Renal cortex interstitium (tissue), 11 donors: ENCODE data around the gene USP10. TPM values are rescaled to one million over a fixed set of nuclear protein-coding genes. Genes with fewer than 3 reads are reported as not detected.

Experiments used
- DNase-seq, 11 donors: peaks; one replicate each; pipeline ENCODE4 v3.0.0-alpha.2; 2013; ENCODE audit warnings: low read depth in 9 of 11, low spot score in 4 of 11; ENCODE audit errors: extremely low read depth in 1 of 11
- polyA plus RNA-seq, 3 donors: library from polyadenylated mRNA; unstranded; fragments of 120-200 nt; gene quantifications; one replicate each; pipeline ENCODE4 v1.2.1, GENCODE V29; 2013; ENCODE audit not compliant: insufficient read length in 3 of 3

Gene USP10
- polyA plus RNA-seq, 3 donors, result 112 to 134 (median 113) TPM

DNA sequence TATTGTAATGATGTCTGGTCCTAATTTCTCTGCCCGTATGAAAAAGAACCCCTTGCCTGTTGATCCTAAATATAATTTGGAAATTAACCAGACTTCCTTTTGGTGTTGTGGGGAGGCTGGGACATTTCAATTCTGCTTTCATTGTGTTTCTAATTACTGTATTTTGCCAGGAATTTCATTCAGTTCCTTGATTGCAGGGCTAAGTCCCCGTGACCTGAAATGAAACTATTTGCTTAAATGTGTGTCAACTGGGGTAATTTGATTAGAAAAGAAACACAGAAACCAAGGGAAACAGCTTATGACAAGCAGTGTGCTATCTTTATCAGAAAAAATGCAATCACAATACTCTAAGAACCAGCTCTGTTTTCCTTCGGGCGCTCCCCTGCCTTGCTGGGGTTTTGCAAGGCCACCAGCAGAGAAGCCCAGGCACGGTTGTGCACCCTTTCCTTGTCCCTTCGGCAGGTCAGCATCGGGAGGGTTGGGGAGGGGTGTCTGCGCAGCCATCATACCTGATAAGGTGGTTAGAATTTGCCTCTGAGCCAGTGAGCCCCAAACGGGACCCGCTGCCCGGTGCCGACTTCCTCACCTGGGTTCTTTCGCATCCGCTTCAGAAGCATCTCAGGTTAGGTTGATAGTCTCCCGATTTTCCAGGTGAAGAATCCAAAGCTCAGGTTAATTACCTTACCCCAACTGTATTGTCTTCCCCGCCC lies 32.0 kb upstream of the USP10 start:
- no peak for DNase-seq

DNA sequence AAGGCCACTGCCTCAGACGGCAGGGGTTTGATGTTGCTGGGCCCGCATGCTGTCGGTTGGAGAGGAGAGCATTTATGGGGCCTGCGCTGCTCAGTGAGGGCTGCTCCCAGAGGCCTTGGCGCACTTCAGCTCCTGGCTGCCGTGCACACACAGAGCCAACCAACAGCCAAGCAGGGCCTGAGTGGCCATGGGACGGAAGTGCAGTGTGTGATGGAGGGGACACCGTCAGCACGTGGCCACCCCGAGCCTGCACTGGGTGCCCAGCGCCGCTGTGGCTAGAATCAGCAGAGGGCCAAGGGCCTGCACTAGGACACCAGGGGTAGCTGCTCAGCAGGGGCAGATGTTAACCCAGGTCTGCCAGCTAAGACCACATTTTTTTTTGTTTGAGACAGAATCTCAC lies 29.7 kb upstream of the USP10 start:
- no peak for DNase-seq

DNA sequence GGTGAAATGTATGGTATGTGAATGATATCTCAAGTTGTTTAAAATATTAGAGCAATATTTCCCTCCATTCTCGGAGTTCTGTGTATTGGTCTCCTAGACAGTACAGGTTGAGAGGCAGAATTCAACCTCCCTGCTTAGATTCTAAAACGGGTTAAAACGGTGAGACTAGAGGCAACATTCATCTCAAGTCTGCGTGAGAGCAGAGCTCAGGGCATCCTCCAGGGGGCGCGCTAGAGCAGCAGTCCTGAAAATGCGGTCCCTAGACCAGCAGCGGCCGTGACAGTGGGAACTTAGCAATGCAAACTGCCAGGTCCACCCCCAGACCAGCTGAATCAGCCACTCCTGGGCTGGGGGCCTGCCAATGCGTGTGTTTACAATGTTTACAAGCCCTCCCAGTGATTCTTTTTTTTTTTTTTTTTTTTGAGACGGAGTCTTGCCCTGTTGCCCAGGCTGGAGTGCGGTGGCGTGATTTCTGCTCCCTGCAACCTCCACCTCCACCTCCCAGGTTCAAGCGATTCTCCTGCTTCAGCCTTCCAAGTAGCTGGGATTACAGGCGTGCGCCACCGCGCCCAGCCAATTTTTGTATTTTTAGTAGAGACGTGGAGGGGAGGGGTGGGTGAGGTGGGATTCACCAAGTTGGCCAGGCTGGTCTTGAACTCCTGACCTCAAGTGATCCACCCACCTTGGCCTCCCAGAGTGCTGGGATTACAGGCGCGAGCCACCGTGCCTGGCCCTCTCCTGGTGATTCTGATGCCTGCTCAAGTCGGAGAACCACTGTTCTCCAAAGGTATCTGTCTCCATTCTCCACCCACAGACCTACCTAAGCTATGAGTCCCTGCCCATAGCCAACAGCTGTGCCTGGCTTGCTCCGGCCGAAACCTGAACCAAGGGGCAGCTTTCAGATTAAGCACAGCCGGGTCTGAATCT lies 27.3 kb upstream of the USP10 start:
- DNase-seq, result no peak

DNA sequence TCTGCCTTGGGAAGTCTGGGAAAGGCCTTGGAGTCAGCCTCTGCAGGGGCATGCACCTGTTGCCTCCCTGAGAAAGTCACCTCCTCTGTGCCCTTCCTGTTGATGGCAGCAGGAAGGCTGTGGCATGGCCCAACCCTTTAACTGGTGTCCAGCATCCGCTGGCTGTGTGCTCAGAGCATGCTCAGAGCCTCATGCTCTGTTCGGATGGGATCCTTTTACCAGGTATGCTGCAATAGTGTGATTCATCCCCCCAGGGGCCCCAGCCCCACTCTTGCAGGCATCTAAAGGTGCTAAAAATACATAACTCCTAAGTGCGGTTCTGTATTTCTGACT lies 26.6 kb upstream of the USP10 start:
- no peak for DNase-seq

DNA sequence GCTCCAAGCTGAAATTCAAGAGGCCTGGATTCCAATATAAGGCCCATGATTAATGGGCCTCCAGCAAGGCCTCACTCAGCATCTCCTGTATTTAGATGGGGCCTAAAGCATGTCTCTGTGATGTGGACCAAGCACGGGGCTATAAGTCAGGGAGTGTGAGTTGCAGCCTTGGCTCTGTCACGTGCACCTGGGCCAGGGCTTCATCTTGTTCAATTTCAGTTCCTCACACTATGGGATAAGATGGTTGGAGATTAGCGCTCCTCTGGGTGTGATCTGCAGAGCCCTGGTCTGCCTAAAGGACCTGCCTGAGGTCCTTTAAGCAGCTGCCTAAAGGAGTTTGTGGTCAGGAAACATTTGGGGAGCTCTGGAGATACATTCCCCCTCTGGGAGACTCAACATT lies 26.2 kb upstream of the USP10 start:
- DNase-seq, result no peak

DNA sequence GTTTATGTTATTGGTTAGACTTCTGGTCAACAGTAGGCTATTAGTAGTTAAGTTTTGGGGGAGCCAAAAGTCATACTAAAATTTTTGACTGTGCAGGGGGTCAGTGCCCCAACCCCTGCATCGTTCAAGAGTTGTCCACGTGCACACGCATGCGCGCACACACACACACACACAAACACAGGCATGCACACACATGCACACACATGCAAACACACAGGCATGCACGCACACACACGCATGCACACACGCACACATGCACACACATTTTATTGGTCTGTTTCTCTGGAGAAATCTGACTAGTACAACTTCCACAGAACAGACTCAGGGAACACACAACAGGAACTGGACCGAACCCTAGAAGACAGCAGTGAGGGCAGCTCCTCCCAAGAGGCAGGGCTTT lies 24.4 kb upstream of the USP10 start:
- no peak for DNase-seq

DNA sequence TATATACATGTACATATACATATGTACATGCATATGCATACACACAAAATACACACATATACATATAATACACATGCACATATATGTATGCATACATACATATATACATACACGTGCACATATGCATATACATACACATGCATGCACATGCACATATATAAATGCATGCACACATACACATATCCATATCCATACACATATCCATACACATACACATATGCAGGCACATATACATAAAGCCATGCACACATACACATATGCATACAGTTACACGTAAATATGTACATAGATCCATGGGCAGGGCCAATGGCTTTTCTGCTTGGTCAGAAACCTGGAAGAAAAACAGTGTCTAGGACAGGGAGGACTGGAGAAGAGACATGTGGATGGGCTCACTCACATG lies 23.9 kb upstream of the USP10 start:
- DNase-seq, result no peak

DNA sequence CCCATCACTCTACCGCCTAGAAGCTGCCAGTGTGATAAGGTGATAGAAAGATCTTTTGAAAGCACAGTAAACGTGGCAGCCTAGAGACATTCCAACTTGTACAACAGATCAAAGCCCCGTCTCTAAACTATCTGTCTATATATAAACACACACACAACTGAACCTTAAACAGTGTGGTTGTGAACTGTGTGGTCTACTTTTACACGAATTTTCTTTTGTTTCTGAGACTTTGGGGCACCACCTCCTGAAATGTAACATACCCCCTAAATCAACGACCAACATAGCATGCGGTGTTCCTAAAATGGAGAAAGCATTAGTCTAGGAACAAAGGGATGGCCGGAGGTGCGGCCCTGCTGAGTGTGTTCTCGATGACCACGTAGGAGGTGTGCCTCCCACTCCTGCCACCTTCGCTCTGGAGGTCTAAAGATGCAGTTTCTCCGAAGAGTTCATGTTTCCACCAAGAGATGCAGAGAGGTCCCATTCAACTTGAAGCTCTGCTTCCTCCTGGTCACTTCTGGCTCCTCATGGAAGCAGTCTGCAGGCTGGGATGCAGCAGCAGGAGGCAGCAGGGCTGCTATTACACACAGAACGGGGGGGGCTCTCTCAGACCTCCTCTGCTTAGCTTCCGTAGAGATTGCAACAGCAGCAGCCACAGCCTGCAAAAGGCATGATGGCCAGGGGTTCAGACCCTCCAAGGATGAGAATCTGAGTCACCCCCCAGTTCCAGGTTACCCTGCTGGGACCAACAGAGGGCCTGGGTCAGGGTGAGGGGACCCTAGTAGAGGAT lies 22.6 kb upstream of the USP10 start:
- DNase-seq, result no peak

DNA sequence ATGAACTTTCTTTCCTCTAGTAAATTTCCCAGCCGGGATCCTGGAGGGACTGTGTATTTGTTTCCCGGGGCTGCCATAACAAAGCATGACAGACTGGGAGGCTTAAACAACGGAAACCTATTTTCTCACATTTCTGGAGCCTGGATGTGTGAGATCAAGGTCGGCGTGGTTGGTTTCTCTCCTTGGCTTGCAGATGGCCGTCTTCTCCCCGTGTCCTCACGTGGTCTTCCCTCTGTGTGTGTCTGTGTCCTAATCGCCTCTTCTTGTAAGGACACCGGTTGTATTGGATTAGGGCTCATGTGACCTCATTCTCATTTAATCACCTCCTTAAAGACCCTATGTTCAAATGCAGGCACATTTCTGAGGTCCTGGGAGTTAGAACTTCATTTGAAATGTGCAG lies 22.0 kb upstream of the USP10 start:
- no peak for DNase-seq

DNA sequence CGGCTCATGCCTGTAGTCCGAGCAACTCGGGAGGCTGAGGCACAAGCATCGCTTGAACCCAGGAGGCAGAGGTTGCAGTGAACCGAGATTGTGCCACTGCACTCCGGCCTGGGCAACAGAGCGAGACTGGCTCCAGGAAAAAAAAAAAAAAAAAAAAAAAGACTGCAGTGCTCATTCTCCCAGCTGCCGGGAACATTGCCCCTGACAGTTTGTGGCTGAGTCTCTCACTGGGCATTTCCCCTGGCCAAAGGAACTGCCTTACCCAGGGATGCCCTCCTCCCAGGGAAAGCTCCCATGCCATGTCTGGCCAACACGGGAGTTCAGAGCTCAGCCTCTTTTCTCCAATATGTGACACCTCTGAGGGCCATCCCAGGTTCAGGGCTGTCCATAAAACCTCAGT lies 21.3 kb upstream of the USP10 start:
- DNase-seq, result no peak

DNA sequence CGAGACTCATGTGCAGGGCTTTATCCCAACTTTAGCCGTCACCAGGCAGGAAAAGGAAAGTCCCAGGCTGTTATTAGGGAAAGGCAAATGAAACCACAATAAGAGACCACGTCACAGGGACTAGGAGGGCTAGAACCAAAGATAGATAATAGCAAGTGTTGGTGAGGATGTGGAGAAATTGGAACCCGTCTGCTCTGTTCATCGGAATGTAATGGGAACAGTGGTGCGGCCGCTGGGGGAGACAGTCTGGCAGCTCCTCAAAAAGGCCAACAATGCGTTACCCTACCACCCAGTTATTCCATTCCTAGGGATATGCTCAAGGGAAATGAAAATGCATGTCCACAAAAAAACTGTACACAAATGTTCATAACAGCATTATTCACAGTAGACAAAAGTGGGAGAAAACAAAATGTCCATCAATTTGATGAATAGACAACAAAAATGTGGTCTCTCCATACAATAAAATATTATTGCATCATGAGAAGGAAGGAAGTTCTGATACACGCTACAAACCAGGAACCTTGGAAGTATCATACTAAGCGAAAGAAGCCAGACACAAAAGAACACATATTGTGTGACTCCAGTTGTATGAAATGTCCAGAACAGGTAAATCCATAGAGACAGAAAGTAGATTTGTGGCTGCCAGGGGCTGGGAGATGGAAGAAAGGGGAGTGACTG lies 19.5 kb upstream of the USP10 start:
- DNase-seq, result no peak

DNA sequence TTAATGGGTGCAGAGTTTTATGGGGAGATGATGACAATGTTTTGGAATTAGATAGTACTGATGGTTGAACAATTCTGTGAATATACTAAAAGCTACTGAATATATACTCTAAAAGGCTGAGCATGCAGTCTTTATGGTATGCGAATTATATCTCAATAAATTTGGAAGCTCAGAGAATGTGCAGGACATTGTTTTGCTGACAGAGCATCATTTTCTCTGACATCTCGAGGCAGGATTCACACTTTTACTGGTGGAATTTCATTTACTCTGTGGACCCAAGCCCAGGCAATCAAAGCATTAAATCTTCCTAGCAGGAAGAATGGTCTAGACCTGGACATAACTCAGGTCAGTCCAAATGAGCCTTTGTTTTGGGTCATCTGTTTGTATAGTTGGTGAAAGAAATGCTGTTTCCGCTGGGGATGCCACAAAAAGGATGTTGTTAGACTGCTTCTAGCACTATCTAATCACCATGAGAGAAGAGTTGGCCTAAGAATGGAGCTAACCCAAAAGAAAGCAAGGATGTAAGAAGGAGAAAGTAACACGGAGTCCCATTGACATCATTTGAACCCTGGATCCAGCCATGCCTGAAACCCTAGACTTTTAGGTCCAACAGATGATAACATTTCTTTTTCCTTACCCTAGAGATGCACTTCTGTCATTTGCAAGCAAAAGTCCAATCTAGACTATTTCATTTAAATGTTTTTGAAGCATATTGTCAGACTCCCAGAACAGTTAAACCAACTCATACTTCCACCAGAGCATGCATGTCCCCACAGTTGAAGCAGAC lies 18.8 kb upstream of the USP10 start:
- DNase-seq, result no peak

DNA sequence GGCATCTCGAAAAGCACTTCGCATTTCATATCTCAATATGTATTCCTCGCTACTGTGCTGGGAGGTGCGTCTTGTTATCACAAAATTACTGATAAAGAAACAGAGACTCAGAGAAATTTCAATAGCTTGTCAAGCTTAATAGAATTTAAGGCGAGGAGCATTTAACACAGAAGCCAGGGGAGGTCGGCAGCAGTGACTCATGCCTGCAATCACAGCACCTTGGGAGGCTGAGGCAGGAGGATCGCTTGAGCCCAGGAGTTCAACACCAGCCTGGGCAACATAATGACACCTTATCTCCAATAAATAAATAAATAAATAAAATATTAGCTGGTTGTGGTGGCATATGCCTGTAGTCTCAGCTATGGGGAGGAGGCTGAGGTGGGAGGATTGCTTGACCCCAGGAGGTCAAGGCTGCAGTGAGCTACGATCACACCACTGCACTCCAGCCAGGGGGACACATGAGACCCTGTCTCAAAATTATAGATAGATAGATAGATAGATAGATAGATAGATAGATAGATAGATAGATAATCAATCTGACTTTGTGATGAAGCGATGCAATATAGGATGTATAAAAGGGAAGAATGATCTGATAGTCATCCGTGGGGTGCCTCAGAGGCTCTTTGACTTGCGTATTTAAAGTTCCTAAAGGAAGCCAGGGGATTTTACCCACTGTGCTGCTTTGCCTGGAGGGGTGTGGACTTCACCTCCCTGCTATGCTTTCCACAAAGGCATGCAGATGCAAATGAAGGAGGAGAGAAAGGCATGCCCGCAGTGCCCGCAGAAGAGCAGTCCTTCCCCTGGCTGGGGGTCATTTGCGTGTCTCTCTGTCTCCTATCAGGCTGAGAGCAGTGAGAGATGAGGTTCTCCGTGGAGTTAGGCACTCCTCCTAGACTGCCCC lies 15.9 kb upstream of the USP10 start:
- DNase-seq, result no peak

DNA sequence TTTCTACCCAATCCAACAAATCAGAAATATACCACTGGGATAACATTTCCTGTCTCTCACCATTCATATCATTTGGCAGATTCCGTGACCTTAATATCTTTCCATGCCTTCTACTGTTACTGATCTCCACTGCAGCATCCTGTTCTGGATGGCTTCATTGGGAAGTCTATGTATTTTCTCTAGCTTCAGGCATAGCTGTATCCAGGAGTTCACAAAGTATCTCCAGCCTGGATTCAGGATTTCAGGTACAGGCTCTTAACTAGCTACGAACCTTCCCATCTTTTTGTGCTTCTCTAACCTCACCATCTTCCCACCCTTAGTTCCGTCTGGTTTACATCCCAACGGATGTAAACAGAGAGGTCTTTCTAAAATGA lies 15.2 kb upstream of the USP10 start:
- no peak for DNase-seq

DNA sequence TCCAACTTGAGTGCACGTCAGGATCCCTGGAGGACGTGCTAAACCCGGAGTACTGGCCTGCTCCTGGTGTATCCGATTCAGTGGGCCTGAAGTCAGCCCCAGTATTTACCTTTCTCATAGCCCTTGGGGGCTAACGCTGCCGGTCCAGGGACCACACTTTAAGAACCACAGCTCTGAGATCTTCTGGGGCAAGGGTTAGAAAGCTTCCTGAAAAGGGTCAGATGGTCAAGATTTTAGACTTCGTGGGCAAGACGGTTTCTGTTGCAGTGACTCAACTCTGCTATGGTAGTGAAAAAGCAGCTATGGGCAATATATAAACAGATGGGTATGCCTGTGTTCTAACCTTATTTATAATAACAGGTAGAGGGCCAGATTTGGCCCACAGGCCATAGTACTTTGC lies 14.6 kb upstream of the USP10 start:
- DNase-seq, result no peak

DNA sequence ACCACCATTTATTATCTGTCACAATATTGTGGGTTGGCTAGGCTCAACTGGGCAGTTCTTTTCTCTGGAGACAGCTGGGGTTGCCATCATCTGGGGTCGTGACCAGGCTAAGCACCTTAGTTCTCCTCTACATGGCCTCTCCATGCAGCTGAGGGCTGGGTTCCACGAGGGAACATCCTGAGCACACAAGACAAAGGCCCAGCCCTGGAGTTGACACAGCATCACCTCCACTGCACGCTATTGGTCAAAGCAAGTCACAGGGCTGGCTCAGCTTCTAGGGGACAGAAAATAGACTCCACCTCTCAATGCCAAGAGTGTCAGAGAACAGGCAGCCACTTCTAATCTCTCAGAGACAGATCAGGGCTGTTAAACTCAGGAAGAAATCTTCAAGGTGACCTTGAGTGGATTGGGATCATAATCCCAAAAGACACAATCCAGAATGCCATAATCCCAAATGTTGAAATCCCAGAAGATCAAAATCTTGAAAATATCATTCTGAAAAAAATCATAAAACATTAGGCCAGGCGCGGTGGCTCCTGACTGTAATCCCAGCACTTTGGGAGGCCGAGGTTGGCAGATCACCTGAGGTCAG lies 13.0 kb upstream of the USP10 start:
- no peak for DNase-seq

DNA sequence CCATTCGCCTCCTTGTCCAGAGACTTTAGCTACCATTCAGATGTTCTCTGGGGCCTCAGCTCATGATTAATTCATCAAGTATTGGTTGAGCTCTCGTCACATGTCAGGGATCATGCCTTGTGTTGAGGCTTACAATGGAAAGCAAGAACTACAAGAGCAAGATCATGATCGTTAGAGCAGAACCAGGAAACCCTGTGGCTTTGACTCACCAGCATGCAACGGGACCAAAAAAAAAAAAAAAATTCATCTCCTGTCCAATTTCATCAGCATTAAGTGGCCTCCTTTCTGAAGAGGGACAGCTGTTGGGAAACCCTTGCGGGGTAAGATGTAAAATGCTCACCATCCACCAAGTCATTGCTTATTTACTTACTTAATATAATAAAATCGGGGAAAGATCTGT lies 12.1 kb upstream of the USP10 start:
- DNase-seq, result no peak
